ELR (cell line): ENCODE results near the gene CD7.

Experiments
- DNase-seq: peaks from one replicate; pipeline ENCODE4 v3.0.0-alpha.2; 2015; ENCODE audit warnings: low read depth

The CD7 gene

DNA sequence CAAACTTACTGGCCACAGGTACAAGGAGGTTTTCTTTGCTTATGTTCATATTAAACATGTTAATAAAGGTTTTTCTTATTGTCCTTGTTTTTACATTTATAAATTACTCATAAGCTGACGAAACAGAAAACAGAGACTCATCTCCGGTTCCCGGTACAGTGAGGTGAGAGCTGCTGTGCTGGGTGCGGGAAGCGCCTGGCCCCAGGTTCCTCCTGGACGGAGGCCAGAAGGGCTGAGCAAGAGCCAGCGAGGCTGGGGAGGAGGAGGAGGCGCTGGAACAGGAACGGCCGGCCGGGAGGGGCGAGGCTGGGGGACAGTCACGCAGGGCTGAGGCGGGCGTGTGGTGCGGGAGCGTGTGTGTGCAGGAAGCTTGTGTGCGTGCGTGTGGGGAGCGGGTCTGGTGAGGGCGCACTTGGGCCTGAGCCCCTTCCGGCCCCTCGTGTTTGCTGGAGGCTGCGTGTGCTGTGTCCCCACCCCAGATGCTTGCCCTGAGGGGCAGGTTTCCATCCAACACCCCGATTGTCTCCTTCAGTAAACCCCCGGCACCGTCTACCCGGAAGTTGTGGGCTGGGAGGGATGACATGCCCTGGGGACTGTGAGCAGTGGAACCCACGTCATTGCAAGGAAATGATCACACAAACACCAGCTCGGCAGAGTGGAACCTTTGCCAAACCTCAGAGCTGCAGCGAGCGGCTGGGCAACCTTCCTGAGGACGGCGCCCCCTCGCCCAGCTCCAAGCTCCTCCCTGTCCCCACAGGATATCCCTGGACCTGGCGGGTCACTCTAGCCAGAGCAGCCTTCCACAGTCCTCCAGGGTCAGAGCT lies 19.5 kb downstream of the CD7 start:
- DNase-seq = peak; percentile 98

DNA sequence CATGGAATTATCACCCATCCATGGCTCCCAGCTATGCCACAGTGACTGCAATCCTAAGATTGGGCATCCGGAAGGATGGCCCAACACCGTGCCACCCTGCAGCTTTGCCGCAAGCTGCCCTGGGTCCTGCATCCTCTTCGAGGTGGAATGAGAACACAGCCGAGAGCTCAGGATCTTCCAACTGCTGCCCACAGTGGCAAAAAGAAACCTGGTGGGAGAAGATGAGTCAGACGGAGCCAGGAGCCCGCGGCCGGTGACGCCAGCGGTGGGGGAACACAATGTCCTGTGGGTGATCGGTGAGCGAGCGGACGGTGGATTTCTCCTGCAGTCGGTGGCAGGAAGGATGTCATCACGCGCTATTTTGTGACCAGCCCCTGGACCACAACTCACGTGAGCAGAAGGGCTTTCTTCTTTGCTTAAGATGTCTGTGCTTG lies 20.1 kb downstream of the CD7 start:
- DNase-seq = peak; percentile 97

DNA sequence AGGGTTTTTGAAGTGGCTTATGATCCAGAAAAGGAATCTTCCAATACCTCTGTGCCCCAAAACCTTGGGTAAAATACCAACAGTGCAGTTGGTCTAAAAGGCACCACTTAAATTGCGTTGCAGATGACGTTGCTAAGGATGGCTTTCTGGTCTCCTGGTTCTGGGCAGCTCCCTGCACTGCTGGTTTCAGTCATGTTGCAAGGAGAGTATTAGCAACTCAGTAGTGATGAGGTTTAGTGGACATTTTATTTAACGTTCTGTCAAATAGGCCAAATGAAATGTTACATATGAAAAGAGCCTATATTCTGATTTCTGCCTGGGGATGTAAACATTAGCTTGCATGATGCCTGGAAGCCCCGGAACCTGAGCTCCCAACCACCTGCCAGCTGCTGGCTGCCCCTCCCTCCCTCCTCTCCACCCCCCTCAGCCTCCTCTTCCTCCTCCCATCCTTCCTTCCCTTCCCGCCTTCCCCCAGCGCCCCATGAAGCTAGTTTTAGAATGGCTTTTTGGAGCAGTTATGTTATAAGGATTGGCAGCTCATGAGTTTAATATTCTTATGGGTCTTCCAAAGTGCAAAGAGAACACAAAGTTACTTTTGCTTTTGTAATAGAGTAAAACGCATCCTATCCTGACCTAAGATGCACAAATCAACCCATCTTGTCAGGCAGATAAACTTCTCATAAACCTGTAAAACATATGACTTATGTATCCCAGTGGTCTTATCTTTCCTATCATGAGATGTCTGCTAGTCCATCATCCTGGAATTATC lies 20.7 kb downstream of the CD7 start:
- DNase-seq = no peak

DNA sequence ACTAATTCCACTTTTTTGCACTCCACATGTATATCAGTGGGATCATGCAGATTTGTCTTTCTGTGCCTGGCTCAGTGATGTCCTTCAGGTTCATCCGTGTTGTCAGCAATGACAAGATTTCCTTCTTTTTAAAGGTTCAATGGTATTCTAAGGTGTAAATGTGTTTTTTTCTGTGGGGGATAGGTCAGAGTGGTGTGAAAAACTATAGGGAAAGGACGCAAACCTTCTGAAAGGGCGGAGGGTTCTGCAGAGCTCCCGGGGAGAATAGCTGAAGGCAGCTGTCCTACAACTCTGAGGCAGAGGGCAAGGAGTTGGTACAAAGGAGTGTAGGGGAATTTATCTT lies 22.0 kb downstream of the CD7 start:
- DNase-seq = no peak

DNA sequence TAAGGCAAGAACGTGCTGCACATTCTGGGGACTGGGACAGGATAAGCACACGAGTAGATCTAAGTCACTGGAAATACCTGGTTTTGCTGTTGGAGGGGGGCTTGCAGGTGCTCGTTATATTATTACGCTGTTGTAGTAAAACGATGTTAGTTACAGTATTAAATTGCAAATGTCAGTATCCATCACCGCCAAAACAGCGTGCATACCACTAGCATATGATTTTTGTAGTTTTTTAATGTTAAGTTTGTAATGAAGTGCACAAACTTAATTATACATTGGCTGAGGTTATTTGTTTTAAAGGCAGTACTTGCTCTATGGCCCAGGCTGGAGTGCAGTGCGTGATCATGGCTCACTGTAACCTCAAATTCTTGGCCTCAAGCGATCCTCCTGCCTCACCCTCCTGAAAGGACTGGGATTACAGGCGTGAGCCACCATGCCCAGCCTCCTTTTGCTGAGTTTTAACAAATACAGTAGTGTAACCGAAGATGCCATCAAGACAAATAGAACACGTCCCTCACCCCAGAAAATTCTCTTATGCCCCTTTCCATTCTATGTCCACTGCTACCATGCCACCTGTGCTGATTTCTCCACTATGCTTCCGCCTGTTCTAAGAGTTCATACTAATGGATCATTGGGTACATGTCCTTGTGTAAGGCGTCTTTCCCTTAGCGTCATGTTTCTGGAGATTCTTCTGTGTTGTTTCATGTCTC lies 23.2 kb downstream of the CD7 start:
- DNase-seq = no peak

DNA sequence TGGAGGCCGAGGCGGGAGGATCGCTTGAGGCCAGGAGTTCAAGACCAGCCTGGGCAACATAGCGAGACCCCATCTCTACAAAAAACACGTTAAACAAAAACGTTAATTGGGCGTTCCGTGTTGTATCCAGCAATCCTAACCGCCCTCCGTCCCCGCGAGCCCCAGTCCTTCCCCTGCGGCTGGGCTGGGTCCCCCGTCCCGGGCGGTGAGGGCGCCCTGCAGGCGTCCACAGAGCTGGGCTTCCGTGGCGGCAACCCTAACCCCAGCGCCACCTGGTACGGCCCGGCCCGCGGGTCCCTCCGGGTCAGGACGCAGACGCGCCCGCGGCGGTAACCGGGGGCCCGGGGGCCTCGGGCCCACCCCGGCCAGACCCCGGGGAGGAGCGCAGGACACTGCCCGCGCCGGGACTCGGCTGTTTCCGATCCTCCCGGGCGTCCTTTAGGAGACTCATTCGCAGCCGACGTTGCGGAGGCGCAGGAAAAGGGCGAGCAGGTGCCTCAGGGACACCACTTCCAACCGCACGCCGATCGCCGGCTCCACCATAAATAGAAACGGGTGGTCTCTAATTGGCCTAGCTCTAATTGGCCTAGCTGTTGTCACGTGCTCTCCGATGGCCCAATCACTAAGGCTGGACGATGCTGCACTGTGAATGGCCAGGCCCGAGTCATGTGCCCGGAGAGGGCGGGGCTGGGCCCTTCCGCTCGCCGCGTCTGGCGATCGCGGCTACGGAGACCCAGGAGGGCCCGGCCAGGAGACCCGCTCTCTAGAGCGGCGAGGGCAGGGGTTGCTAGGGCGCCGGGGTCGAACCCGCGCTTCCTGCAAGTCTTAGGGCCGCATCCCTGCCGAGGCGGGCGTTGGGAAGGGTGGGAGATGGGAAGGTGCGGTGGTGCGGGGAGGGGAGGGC lies 24.9 kb downstream of the CD7 start:
- DNase-seq = peak; percentile 100

DNA sequence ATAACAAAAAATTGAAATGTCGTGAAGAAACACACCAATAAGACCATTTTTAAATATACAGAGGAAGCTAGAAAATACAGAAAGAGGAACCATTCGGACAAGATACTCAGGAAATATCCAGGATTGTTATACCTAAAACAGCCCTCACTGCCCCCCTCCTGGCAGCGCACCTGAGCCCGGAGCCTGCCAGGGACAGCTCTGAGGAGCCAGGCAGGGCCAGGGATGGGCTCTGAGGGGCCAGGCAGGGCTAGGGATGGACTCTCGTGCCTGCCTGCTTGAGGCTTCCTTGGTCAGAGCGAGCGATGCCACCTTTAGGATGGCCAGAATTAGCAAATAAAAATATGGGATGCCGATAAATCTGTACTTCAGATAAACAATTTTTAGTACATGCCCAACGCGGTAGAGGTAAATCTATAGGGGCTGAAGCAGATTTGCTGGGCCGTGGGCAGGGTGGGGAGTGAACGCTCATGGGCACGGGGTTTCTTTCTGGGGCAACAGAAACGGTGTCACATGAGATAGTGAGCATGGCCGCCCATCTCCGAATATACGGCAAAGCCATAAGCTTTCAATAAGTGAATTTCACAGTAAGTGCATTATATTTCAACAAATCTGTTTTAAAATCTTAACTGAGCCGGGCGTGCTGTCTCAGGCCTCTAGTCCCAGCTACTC lies 25.7 kb downstream of the CD7 start:
- DNase-seq = no peak

DNA sequence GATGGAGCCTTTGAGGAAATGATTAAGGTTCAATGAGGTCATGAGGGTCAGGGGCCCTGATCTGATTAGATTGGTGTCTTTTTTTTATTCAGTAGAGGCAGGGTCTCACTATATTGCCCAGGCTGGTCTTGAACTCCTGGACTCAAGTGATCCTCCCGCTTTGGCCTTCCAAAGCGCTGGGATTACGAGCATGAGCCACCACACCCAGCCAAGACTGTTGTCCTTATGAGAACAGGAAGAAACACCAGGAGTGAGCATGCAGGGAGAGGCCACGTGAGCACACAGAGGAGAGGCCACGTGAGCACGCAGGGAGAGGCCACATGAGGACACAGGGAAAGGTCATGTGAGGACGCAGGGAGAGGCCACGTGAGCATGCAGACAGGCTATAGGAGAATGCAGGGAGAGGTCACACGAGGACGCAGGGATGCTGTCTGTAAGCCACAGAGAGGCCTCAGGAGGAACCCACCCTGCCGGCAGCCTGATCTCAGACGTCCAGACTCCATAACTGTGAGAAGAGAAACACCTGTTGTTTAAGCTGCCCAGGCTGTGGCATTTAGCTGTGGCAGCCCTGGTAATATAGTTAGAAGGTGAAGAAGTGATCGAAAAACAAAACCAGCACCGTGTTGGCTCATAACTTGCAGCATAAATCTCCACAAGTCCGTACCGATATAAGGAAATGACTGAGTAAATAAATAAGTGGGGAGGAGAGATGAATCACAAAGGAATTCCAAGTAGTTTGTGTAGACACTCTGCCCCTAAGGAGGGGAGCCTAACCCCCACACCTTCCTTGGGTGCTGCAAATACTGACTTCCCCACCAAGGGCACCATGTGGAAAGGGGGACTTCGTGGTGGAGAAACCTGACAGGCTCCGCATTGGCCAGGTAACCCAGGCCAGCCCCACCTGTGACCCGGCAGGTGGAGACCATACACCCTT lies 29.3 kb downstream of the CD7 start:
- DNase-seq = peak; percentile 93

DNA sequence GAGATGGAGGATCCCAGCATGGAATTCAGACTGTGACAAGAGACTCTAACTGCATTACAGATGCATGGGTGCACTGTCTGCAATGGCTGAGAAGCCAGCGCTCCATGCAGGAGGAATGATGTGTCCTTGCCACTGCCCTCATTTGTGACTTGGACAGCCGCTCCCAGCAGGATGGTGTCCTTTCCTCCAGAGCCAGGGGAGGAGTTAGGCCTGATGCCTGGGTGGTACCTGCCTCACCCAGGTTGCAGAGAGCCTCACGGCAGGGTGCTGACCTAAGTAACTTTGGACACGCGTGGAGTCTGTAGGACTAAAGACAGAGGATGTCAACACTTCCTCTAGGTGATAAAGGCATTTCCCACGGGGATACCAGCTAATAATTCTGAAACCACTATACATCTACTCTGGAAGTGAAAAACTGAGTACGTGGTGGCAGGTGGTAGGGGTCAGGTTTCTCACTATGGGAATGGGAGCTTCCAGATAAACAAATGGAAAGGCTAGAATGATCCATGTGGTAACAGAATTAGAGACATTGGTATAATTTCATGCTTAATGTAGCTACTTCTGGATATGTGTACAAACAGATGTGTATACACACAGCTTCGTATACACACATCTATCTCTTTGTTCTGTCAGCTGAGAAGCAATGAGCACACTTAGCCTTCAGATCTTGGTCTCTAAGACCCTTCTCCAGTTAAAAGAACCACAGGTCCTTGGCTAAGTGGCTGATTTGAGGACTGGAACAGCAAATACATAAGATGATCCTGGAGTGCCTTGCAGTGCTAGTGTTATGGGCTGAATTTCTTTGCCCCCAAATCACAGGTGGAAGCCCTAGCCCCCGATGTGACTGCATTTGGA lies 30.2 kb downstream of the CD7 start:
- DNase-seq = no peak

DNA sequence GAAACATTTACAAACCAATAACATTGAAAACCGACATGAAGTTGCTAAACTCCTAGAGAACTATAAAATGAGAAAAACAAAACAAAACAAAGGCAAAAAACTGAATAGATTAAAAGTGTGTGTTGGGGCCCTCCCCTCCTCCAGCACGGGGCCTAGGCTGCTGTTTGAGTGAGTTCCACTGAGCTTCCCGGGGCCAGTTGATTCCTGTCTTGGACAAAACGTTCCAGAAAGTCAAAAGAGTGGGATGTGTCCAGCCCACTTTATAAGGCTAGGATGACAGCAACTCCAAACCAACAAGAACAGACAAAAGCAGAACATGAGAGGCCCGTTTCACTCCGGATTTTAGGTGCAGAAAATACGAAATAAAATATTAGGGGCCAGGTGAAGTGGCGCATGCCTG lies 32.3 kb downstream of the CD7 start:
- DNase-seq = no peak

DNA sequence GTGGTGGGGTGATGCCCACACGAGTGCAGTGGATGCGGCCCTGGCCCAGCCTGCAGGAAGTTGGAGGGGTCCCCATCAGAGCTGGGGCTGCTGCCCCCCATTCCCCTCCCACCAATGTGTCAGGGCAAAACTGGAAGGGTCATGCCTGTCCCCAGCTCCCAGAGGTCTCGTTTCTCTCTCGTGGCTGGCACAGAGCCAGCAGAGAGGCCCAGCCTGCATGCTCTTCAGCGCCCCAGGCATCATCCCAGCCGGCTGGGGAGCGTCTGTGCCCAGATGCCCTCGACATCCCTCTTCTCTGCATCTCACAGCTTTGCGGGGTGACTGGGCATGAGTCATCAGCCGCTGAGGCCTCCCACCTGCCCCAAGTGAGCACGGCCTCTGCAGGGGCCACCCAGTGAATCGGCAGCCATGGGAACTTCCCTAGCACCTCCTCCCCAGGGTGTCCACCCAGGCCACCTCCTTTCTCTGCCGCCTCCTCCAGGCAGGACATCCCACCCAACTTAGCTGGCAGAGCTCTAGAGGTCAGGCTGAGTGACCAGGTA lies 34.1 kb downstream of the CD7 start:
- peak; percentile 99 for DNase-seq

DNA sequence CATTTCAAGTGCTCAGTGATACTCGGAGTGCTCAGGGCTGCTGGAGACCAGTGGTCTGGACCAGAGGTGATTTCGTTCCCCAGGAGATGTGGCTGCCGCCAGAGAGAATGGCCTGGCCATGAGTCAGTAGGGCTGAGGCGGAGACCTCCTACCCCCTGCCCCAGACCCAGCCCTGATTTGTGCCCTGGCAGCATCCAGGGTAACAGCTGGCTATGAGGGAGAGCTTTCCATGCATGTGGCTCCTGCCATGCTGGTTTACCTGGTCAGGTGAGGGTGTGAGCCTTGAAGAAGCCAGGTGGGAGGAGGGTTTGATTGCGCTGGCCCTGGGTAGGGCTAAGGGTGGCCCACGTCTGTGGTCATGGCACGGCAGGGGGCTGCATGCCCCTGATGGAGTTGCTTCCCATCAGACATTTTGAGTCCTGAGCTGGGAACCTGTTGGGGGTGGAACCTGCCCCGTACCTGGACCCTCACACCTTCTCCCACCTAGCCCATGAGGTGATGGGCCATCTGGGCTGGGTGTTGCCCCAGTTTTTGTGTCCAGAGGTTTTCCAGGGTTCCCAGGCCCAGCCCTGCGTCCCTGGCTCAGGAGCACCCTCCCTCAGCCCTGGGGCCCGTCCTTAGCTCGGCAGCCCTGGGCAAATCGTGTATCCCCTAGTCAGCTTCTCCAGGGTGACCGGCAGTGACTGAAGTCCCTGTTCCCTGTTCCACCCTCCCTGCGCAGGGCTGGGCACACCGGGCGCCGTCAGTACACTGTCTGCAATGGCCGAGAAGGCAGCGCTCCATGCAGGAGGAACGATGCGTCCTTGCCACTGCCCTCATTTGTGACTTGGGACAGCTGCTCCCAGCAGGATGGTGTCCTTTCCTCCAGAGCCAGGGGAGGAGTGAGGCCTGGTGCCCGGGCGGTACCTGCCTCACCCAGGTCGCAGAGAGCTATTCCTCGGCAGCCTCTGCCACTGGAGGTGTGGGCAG lies 34.9 kb downstream of the CD7 start:
- peak; percentile 66 for DNase-seq

DNA sequence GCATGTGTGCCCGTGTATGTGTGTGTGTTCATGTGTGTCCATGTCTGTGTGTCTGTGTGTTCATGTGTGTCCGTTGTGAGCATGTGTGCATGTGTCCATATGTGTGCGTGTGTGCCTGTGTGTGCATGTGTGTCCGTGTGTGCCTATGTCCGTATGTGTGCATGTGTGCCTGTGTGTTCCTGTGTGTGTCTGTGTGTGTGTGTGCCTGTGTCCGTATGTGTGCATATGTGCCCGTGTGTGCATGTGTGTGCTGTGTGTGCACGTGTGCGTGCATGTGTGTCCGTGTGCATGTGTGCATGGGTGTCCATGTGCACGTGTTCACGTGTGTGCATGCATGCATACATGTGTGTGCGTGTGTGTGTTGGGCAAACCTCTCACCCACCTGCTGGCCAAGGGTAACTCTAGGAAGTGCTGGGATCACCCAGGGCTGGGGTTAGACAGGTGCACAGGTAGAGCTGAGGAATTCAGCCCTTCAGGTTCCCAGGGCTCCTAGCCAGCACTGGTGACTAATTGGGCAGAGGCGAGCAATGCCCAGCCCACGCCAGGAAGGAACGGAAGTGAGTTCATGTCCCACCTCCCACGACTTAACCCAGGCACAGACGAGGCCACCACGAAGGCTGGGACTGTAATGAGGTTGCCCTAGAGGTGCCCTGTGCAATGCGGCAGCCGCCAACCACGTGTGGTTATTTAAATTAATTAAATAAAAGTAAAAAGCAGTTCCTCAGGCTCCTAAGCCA lies 35.7 kb downstream of the CD7 start:
- peak; percentile 77 for DNase-seq

DNA sequence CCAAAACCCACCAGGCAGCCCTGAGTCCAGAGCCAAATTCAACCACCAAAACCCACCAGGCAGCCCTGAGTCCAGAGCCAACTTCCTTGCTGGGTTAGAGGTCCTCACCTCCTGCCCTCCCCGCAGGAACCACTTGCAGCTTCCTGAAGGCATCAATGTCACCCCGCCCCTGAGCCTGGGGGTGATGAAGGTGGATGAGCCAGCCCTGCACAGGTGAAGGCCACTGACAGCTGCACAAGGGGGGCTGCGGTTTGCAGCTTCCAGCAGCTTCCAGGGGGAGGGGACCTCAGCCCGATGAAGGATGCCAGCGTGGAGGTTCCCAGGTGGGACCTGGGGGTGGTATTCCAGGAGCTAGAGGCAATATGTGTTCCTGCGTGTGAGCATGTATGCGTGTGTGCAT lies 36.3 kb downstream of the CD7 start:
- no peak for DNase-seq

DNA sequence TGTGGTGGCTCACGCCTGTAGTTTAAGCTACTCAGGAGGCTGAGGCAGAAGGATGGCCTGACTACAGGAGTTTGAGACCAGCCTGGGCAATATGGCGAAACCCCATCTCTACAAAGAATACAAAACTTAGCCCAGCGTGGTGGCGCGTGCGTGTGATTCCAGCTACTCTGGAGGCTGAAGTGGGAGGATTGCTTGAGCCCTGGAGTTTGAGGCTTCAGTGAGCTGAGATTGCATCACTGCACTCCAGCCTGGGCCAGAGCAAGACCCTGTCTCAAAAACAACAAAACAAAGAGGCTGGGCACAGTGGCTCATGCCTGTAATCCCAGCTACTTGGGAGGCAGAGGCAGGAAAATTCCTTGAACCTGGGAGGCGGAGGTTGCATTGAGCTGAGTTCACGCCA lies 36.9 kb downstream of the CD7 start:
- DNase-seq = no peak

DNA sequence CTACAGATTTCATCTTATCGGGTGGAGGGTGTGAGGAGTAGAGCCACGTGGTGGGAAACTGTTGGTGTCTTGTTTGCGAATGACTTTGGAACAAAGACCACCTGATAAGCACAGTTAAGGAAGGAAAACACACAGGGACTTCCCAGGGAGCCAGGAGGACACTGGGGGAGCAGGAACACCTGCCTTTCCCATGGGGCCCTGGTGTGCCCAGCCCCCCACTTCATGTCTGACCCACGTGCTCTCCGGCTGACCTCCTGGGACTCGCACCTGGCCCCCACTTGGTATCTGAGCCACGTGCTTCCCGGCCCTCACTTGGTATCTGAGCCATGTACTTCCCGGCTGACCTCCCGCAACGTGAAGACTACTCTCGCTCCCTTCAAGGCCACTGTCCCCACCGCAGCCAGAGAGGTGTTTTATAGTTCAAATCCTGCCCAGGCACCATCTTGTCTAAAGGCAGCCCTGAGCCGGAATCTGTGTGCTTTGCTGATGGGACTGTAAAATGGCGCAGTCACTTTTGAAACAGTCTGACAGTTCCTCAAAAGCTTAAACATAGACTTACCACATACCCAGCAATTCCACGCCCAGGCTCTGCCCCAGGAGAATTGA lies 38.5 kb downstream of the CD7 start:
- no peak for DNase-seq

DNA sequence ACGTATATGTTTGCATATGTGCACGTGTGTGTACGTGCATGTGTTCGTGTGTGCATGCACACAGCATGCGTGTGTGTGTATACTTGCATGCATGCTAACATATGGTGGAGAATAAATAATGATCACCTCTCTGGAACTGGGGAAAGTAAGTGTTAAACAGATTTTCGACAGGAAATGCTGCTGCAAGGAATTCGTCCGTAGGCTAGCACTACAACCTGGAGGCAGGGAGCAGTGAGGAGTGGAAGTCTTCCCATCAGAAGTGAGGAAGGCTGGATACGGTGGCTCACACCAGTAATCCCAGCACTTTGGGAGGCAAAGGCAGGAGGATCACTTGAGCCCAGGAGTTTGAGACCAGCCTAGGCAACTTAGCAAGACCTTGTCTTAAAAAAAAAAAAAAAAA lies 39.1 kb downstream of the CD7 start:
- DNase-seq = no peak
